ENCODE measurements around the gene SERINC5. TPM values are rescaled to one million over a fixed set of nuclear protein-coding genes. Genes with fewer than 3 reads are reported as not detected.
A peak's percentile ranks its signal among the peaks of the same experiment; 100 is the strongest.

The SERINC5 gene
- total RNA-seq, 1 experiment from 2014 or later: 5.5 TPM

- Histone ChIP-seq H3K4me3 (no peak overlapping the region), H3K27me3 (no peaks in the 10 kb centered on the region), H3K9me3 (no peaks in the 10 kb centered on the region), H3K36me3 (no peaks in the 10 kb centered on the region)
- no peak for DNase-seq
Measured at GRCh38 chr5:80090884-80091166, 165.0 kb downstream of the SERINC5 start.

- Histone ChIP-seq H3K27me3 (no peaks in the 10 kb centered on the region), H3K9me3 (no peaks in the 10 kb centered on the region), H3K36me3 (no peaks in the 10 kb centered on the region), H3K4me3 (peak overlapping the region; percentile 24)
- DNase-seq: peak; percentile 27
Measured at GRCh38 chr5:80083101-80083890, 172.6 kb downstream of the SERINC5 start.

GRCh38 chr5:80082731-80083100 is 173.1 kb downstream of the SERINC5 start:
- Histone ChIP-seq H3K27me3 (no peaks in the 10 kb centered on the region), H3K4me3 (peak overlapping the region; percentile 24), H3K36me3 (no peaks in the 10 kb centered on the region), H3K9me3 (no peaks in the 10 kb centered on the region)
- DNase-seq: peak; percentile 78

GRCh38 chr5:80082281-80082680 is 173.6 kb downstream of the SERINC5 start:
- H3K9me3 ChIP-seq: no peaks in the 10 kb centered on the region
- no peaks in the 10 kb centered on the region for H3K36me3 ChIP-seq
- H3K4me3 ChIP-seq: no peak overlapping the region
- DNase-seq: no peak
- H3K27me3 ChIP-seq: no peaks in the 10 kb centered on the region

GRCh38 chr5:80078921-80079320 is 176.9 kb downstream of the SERINC5 start:
- H3K4me3 ChIP-seq: no peak overlapping the region
- no peaks in the 10 kb centered on the region for H3K9me3 ChIP-seq
- DNase-seq: no peak
- H3K36me3 ChIP-seq: no peaks in the 10 kb centered on the region
- H3K27me3 ChIP-seq: no peaks in the 10 kb centered on the region

- no peaks in the 10 kb centered on the region for H3K9me3 ChIP-seq
- H3K27me3 ChIP-seq: no peaks in the 10 kb centered on the region
- DNase-seq: no peak
- H3K4me3 ChIP-seq: no peak overlapping the region
- no peaks in the 10 kb centered on the region for H3K36me3 ChIP-seq
Measured at GRCh38 chr5:80077051-80077714, 178.7 kb downstream of the SERINC5 start.

- H3K9me3 ChIP-seq: no peaks in the 10 kb centered on the region
- no peak overlapping the region for H3K4me3 ChIP-seq
- no peak for DNase-seq
- no peaks in the 10 kb centered on the region for H3K27me3 ChIP-seq
- no peaks in the 10 kb centered on the region for H3K36me3 ChIP-seq
Measured at GRCh38 chr5:80076131-80077050, 179.5 kb downstream of the SERINC5 start.

GRCh38 chr5:80072103-80073073 is 183.5 kb downstream of the SERINC5 start:
- Histone ChIP-seq H3K9me3 (no peaks in the 10 kb centered on the region), H3K36me3 (no peaks in the 10 kb centered on the region), H3K27me3 (no peaks in the 10 kb centered on the region), H3K4me3 (no peak overlapping the region)
- peak; percentile 46 for DNase-seq

GRCh38 chr5:80071510-80072021 is 184.3 kb downstream of the SERINC5 start:
- H3K27me3 ChIP-seq: no peaks in the 10 kb centered on the region
- H3K4me3 ChIP-seq: no peak overlapping the region
- DNase-seq: no peak
- H3K36me3 ChIP-seq: no peaks in the 10 kb centered on the region
- no peaks in the 10 kb centered on the region for H3K9me3 ChIP-seq

GRCh38 chr5:80070338-80071056 is 185.4 kb downstream of the SERINC5 start:
- DNase-seq: no peak
- no peaks in the 10 kb centered on the region for H3K27me3 ChIP-seq
- no peaks in the 10 kb centered on the region for H3K36me3 ChIP-seq
- no peak overlapping the region for H3K4me3 ChIP-seq
- H3K9me3 ChIP-seq: no peaks in the 10 kb centered on the region

- Histone ChIP-seq H3K36me3 (no peaks in the 10 kb centered on the region), H3K9me3 (no peaks in the 10 kb centered on the region), H3K4me3 (no peak overlapping the region), H3K27me3 (no peaks in the 10 kb centered on the region)
- no peak for DNase-seq
Measured at GRCh38 chr5:80069918-80070318, 185.9 kb downstream of the SERINC5 start.

GRCh38 chr5:80069251-80069800 is 186.5 kb downstream of the SERINC5 start:
- no peaks in the 10 kb centered on the region for H3K36me3 ChIP-seq
- no peaks in the 10 kb centered on the region for H3K27me3 ChIP-seq
- no peaks in the 10 kb centered on the region for H3K9me3 ChIP-seq
- no peak overlapping the region for H3K4me3 ChIP-seq
- DNase-seq: no peak

- H3K36me3 ChIP-seq: no peaks in the 10 kb centered on the region
- no peaks in the 10 kb centered on the region for H3K9me3 ChIP-seq
- no peaks in the 10 kb centered on the region for H3K27me3 ChIP-seq
- H3K4me3 ChIP-seq: no peak overlapping the region
- no peak for DNase-seq
Measured at GRCh38 chr5:80068775-80069174, 187.1 kb downstream of the SERINC5 start.

GRCh38 chr5:80068246-80068636 is 187.6 kb downstream of the SERINC5 start:
- no peaks in the 10 kb centered on the region for H3K9me3 ChIP-seq
- H3K4me3 ChIP-seq: no peak overlapping the region
- H3K36me3 ChIP-seq: no peaks in the 10 kb centered on the region
- no peak for DNase-seq
- no peaks in the 10 kb centered on the region for H3K27me3 ChIP-seq

- no peak overlapping the region for H3K4me3 ChIP-seq
- H3K36me3 ChIP-seq: no peaks in the 10 kb centered on the region
- no peaks in the 10 kb centered on the region for H3K9me3 ChIP-seq
- no peaks in the 10 kb centered on the region for H3K27me3 ChIP-seq
- no peak for DNase-seq
Measured at GRCh38 chr5:80067531-80068245, 188.2 kb downstream of the SERINC5 start.
